ENCODE data around the gene SLC35F6. TPM values are rescaled to one million over a fixed set of nuclear protein-coding genes. Genes with fewer than 3 reads are reported as not detected.

Gene SLC35F6
- total RNA-seq, 4 donors from 2014 or later = 20.2 to 47.3 (median 38.2) TPM

- WGBS, 2 donors (ENCODE audit: low coverage in 1 of 2) = 68 to 85% methylated on average over 4 of the region's 4 CpGs
- Histone ChIP-seq H3K36me3 (no peaks in the 10 kb centered on the region), H3K9me3 (no peaks in the 10 kb centered on the region), H3K27me3 (peaks cover 3% of the 10 kb centered on the region), H3K4me1 (no peaks in the 10 kb centered on the region), H3K4me3 (no peak overlapping the region), H3K27ac (no peak overlapping the region)
- TF ChIP-seq EP300 (IDR thresholded peaks at IDR 0.05) (no peak), POLR2A (IDR thresholded peaks at IDR 0.05) (no peak), POLR2AphosphoS5 (IDR thresholded peaks at IDR 0.05) (no peak)
- TF ChIP-seq, protein P1, sequence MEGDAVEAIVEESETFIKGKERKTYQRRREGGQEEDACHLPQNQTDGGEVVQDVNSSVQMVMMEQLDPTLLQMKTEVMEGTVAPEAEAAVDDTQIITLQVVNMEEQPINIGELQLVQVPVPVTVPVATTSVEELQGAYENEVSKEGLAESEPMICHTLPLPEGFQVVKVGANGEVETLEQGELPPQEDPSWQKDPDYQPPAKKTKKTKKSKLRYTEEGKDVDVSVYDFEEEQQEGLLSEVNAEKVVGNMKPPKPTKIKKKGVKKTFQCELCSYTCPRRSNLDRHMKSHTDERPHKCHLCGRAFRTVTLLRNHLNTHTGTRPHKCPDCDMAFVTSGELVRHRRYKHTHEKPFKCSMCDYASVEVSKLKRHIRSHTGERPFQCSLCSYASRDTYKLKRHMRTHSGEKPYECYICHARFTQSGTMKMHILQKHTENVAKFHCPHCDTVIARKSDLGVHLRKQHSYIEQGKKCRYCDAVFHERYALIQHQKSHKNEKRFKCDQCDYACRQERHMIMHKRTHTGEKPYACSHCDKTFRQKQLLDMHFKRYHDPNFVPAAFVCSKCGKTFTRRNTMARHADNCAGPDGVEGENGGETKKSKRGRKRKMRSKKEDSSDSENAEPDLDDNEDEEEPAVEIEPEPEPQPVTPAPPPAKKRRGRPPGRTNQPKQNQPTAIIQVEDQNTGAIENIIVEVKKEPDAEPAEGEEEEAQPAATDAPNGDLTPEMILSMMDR (IDR thresholded peaks at IDR 0.05) = no peak
- ATAC-seq = no peak
Observed at GRCh38 chr2:26801328-26801727, 37.2 kb downstream of the SLC35F6 start.

GRCh38 chr2:26801796-26802195 is 37.7 kb downstream of the SLC35F6 start:
- Histone ChIP-seq H3K36me3 (no peaks in the 10 kb centered on the region), H3K4me1 (no peaks in the 10 kb centered on the region), H3K4me3 (no peak overlapping the region), H3K27ac (no peak overlapping the region), H3K9me3 (no peaks in the 10 kb centered on the region), H3K27me3 (peaks cover 4% of the 10 kb centered on the region)
- no peak for ATAC-seq
- 86 to 93% methylated on average over 1 to 3 of the region's 7 CpGs for WGBS, 2 donors (ENCODE audit: low coverage in 1 of 2)
- TF ChIP-seq POLR2AphosphoS5 (IDR thresholded peaks at IDR 0.05) = no peak
- TF ChIP-seq, protein P1 (IDR thresholded peaks at IDR 0.05) = no peak
- no peak for TF ChIP-seq POLR2A (IDR thresholded peaks at IDR 0.05)
- TF ChIP-seq EP300 (IDR thresholded peaks at IDR 0.05) = no peak

- Histone ChIP-seq H3K9me3 (no peaks in the 10 kb centered on the region), H3K27ac (no peak overlapping the region), H3K36me3 (no peaks in the 10 kb centered on the region), H3K27me3 (peaks cover 4% of the 10 kb centered on the region), H3K4me3 (no peak overlapping the region), H3K4me1 (no peaks in the 10 kb centered on the region)
- WGBS, 2 donors (ENCODE audit: low coverage in 1 of 2) = 71 to 82% methylated on average over 3 to 5 of the region's 5 CpGs
- no peak for ATAC-seq
- TF ChIP-seq, protein P1 (IDR thresholded peaks at IDR 0.05) = no peak
- TF ChIP-seq POLR2A (IDR thresholded peaks at IDR 0.05) (no peak), POLR2AphosphoS5 (IDR thresholded peaks at IDR 0.05) (no peak), EP300 (IDR thresholded peaks at IDR 0.05) (no peak)
Observed at GRCh38 chr2:26805241-26805676, 41.2 kb downstream of the SLC35F6 start.

DNA sequence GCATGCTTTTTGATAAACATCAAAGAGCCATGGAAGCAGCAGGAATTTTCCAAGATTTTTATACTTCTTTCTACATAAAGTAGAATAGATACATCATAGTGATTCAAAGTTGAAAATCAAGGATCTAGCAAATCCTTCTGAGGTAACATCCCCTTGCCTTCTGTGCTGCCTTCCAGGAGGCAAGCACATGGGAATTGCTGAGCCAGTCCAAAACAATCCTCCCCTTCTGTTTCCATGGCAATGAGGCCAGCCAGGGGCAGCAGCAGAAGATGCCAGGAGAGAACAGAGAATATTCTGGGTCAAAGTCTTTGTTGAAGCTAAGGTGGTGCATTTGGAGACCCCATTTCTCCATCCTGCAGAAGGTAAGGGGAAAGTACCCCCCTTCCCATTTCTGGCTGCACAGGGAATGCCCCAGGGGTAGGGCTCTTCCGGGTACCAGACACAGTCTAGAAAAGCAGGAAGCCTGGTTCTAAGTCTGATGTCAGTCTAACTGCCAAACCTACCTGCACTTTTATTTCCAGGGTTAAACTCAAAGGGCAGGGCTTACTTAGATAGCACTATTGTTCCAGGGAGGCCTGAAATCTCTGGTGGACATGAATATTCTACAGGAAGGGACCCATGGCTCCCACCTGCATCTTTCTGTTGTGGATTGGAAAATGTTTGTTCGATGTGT is 43.8 kb downstream of the SLC35F6 start:
- no peaks in the 10 kb centered on the region for H3K9me3 ChIP-seq
- WGBS, 2 donors (ENCODE audit: low coverage in 1 of 2) = 85 to 100% methylated on average over 1 to 2 of the region's 2 CpGs
- no peak for ATAC-seq
- no peak overlapping the region for H3K4me3 ChIP-seq
- no peaks in the 10 kb centered on the region for H3K36me3 ChIP-seq
- TF ChIP-seq POLR2A (IDR thresholded peaks at IDR 0.05) (no peak), EP300 (IDR thresholded peaks at IDR 0.05) (no peak), POLR2AphosphoS5 (IDR thresholded peaks at IDR 0.05) (no peak)
- TF ChIP-seq, protein P1 (IDR thresholded peaks at IDR 0.05) = no peak
- H3K27ac ChIP-seq = no peak overlapping the region
- peaks cover 24% of the 10 kb centered on the region for H3K27me3 ChIP-seq
- H3K4me1 ChIP-seq = no peaks in the 10 kb centered on the region

DNA sequence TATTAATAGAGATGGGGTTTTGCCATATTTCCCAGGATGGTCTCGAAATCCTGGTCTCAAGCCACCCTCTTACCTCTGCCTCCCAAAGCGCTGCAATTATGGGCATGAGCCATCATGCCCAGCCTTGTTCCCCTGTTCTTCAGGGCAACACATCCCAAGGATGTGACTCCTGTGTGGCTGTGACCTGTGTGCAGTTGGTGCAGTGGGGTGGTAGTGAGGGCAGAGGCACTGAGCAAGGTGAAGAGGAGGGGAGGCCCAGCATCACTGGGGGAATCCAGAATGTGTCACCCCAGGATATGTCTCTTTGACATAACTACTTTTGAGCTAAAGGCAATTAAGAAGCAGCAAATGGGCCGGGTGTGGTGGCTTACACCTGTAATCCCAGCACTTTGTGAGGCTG is 45.1 kb downstream of the SLC35F6 start:
- TF ChIP-seq EP300 (IDR thresholded peaks at IDR 0.05) = no peak
- TF ChIP-seq POLR2AphosphoS5 (IDR thresholded peaks at IDR 0.05) = no peak
- no peak for TF ChIP-seq POLR2A (IDR thresholded peaks at IDR 0.05)
- TF ChIP-seq, protein P1 (IDR thresholded peaks at IDR 0.05) = no peak
- WGBS, 2 donors (ENCODE audit: low coverage in 1 of 2) = 96% methylated on average over 3 of the region's 3 CpGs; no CpG with 5 or more reads in 1 of the 2 donors

More for the DNA sequence above, 45.1 kb downstream of the SLC35F6 start:
- H3K36me3 ChIP-seq = no peaks in the 10 kb centered on the region
- H3K27me3 ChIP-seq = peaks cover 34% of the 10 kb centered on the region
- no peak overlapping the region for H3K4me3 ChIP-seq
- no peaks in the 10 kb centered on the region for H3K9me3 ChIP-seq
- no peak overlapping the region for H3K27ac ChIP-seq
- no peaks in the 10 kb centered on the region for H3K4me1 ChIP-seq
- no peak for ATAC-seq
